Activated T-helper 1 cell treated with anti-CD3 and anti-CD28 coated beads, Interleukin-12 subunit alpha, Interleukin-12 subunit beta, Interleukin-2, Interleukin-4 antibody, amounts not matched to agents 30 ng/mL and 10 ng/mL and 1 ng/mL, durations not matched to agents 14 hours and 24 hours and 36 hours (primary cell): Measurements from ENCODE around the gene ZNF883. TPM values are rescaled to one million over a fixed set of nuclear protein-coding genes. Genes with fewer than 3 reads are reported as not detected.

Experiments used
- DNase-seq: peaks from one replicate; pipeline ENCODE4 v3.0.0; 2021; ENCODE audit warnings: low spot score
- H3K27ac Mint-ChIP-seq: one replicate; pipeline ENCODE4 v1.8.0; 2021; ENCODE audit warnings: mild to moderate bottlenecking, mixed read lengths
- H3K27me3 Mint-ChIP-seq: one replicate; pipeline ENCODE4 v1.8.0; 2022; ENCODE audit warnings: mild to moderate bottlenecking, moderate library complexity, mixed read lengths; ENCODE audit not compliant: insufficient read depth
- H3K36me3 Mint-ChIP-seq: one replicate; pipeline ENCODE4 v1.8.0; 2021; ENCODE audit warnings: low read depth, mixed read lengths
- H3K4me1 Mint-ChIP-seq: one replicate; pipeline ENCODE4 v1.8.0; 2021; ENCODE audit warnings: low read depth, mixed read lengths
- H3K4me3 Mint-ChIP-seq: one replicate; pipeline ENCODE4 v1.8.0; 2021; ENCODE audit warnings: mild to moderate bottlenecking, moderate library complexity, mixed read lengths
- H3K9me3 Mint-ChIP-seq: one replicate; pipeline ENCODE4 v1.8.0; 2021; ENCODE audit warnings: mixed read lengths
- intact Hi-C: fragments of 100-400 bp; cut with micrococcal nuclease; formaldehyde crosslinking; loops from one replicate; pipeline ENCODE4 v1.15.1; 2024
- total RNA-seq: library from RNA; stranded (reverse); gene quantifications from 2 replicates; pipeline ENCODE4 v1.2.3, GENCODE V29; 2022

Gene ZNF883
- total RNA-seq, 1 donor from 2014 or later, result not detected

DNA sequence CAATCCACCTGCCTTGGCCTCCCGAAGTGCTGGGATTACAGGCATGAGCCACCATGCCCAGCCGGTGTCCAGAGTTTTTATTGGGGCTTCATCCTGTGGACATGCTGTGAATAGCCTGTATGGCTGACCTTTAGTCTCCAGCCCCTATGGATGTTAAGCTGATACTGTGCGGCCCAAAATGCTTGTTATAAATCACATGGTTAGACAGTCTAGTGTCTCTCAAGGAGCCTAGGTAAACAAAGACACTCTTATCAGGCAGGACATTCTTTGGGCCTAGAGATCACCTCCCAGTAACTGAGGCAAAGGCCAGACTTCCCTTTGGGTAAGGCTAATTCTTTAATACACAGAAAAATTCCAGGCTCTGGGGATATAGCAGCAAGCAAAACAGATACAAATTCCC, 99.4 kb downstream of the ZNF883 start:
- intact Hi-C loops, result no loop called here
- H3K9me3 Mint-ChIP-seq, result no peaks in the 10 kb centered on the region

DNA sequence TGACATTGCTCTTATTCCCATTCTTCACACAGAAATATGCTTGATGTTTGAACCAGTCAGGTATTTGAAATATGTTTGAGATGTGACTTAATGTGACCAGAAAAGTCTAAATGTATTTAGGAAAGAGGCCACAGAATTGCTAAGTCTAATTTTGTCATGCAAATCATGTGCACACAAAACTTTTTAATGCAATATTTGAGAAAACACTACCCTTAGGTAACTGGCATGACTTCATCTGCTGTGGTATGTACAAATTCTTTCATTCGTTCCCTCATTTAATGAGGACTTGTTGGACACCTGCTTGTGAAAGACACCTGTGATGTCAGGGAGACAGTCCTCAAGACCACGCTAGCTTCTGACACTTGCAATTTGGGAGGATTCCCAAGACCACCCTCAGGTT, 100.3 kb downstream of the ZNF883 start:
- H3K9me3 Mint-ChIP-seq, result no peaks in the 10 kb centered on the region
- no peak overlapping the region for H3K27ac Mint-ChIP-seq
- no peak for DNase-seq
- no peaks in the 10 kb centered on the region for H3K4me1 Mint-ChIP-seq
- H3K4me3 Mint-ChIP-seq, result no peak overlapping the region
- peaks cover 11% of the 10 kb centered on the region for H3K27me3 Mint-ChIP-seq
- H3K36me3 Mint-ChIP-seq, result no peaks in the 10 kb centered on the region
- intact Hi-C loops, result no loop called here

More for the DNA sequence above, 99.4 kb downstream of the ZNF883 start:
- Mint-ChIP-seq H3K36me3 (no peaks in the 10 kb centered on the region), H3K4me3 (no peak overlapping the region), H3K27ac (no peak overlapping the region), H3K4me1 (no peaks in the 10 kb centered on the region), H3K27me3 (peaks cover 9% of the 10 kb centered on the region)
- no peak for DNase-seq

Other genes starting within 250 kb of the ZNF883 start
- not detected in 2 replicates for gene SLC46A2, start 121.3 kb downstream of the ZNF883 start, total RNA-seq
- gene ZFP37, start 44.5 kb upstream of the ZNF883 start, total RNA-seq, result 0.16 and 0.32 TPM in 2 replicates
- gene SLC31A2, start 138.8 kb upstream of the ZNF883 start, total RNA-seq, result 6.0 and 6.5 TPM in 2 replicates
- 34.9 and 35.8 TPM in 2 replicates for gene FKBP15, start 209.1 kb upstream of the ZNF883 start, total RNA-seq
- gene SLC31A1, start 209.4 kb upstream of the ZNF883 start, total RNA-seq, result 16.1 and 17.6 TPM in 2 replicates